NCI-H1048 (cell line): ENCODE data around the gene KIF25.

Experiments used
- DNase-seq: peaks from one replicate; lab custom pipeline; 2025; lab: John Stamatoyannopoulos, UW

The KIF25 gene, protein sequence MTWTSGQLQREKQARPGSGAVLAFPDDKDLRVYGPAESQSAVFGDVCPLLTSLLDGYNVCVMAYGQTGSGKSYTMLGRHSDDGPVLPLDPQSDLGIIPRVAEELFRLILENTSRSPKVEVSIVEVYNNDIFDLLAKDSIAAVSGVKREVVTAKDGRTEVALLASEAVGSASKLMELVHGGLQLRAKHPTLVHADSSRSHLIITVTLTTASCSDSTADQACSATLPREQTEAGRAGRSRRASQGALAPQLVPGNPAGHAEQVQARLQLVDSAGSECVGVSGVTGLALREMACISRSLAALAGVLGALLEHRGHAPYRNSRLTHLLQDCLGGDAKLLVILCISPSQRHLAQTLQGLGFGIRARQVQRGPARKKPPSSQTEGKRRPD

DNA sequence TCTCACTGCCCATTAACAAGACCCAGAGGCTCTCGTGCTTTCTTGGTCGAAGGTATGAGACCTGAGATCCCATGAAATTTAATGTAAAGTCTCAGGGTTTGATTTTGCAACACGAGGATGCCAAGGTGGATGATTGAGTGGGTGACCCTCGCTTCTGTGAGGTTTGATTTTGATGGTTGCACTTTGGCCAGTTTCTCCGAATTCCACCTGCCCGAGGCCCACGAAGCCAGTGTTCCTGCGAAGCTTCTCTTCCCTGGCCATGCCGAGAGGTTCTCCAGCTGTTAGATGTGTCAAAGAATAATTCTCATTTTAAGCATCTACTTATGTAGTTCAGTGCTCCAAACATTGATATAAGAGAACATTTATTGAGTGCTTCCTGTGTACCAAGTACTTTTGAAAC, at the start of gene KIF25:
Gene KIF25 (plus strand): TSS at position 30 of the 400 bp plus-strand sequence. CDS start 31,915 bp downstream, outside the sequence.
- DNase-seq = no peak

- DNase-seq = no peak
These were observed 49.8 kb upstream of the KIF25 start for GRCh38 chr6:167947716-167948115.

DNA sequence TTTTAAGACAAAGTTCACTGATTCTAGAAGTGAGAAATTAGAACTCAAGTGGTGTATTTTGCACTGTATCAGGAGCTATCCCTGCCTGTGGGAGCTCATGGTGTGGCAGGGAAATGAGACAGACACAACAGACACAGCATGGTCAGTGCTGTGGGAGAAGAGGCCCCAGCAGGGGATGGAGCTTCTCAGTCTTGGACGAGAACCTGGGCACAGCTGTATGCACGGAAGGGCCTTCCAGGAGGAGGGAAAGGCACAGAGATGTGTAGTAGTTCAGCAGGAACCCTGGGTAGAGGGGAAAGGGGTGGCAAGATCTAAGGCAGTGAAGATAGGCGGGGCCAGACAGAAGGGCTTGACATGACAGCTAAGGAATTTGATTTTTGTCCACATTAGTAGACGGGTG, 48.8 kb upstream of the KIF25 start:
- DNase-seq = no peak

GRCh38 chr6:167949121-167949684, 48.3 kb upstream of the KIF25 start:
- no peak for DNase-seq

DNA sequence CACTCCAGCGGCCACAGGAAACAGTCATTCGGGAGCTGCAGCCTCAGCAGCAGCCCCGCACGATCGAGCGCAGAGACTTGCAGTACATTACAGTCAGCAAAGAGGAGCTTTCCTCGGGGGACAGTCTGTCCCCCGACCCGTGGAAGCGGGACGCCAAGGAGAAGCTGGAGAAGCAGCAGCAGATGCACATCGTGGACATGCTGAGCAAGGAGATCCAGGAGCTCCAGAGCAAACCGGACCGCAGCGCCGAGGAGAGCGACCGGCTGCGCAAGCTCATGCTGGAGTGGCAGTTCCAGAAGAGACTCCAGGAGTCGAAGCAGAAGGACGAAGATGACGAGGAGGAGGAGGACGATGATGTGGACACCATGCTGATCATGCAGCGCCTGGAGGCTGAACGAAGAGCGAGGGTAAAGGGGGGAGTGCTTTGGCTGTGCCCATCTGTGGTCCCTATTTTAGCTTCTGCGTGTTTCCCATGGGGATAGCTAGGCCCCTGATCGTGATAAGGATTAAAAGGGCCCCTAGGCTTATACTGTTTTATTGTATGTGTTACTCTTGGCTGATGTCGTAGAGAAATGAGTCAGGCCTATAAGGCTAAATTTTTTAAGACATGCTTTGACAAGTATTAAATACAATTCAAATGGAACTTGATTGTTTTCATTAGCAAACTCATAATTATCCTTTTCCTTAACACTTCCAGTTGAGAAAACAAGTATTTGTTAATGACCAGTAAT, 45.5 kb upstream of the KIF25 start:
- DNase-seq = no peak

DNA sequence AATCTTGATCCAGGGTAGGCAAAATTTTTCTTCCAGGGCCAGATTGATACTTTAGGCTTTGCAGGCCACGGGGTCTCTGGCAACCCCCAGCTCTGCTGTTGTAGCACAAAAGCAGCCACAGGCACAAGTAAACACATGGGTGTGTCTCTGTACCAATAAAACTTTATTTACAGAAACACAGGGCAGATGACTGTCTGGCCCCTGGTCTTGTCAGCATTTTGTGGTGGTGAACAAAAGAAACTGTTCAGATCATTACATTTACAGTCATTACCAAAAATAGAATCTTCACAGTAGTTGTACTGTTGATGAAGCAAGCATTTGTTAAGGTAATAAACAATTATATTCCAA, 45.0 kb upstream of the KIF25 start:
- DNase-seq = no peak

GRCh38 chr6:167953551-167953950, 43.9 kb upstream of the KIF25 start:
- DNase-seq = no peak

- DNase-seq = no peak
These were observed 43.3 kb upstream of the KIF25 start for GRCh38 chr6:167954151-167954550.

DNA sequence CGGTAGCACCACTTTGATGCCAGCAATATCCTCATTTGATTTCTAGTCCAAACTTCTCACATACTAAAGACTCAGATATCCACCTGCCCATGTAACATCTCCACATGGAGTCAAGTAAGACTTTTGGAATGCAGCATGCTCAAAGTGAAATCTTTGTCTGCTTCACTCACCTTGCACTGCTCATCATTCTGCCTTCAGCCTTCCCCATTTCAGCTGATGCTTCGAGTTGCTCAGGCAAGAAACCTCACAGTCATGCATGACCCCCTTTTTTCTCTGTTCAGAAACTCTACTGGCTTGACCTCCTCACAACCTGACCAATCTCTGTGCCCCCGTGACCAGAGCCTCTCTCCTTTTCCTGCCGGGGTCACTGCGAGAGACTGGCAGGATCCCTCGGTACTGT, 41.0 kb upstream of the KIF25 start:
- DNase-seq = no peak

- DNase-seq = no peak
These were observed 40.4 kb upstream of the KIF25 start for GRCh38 chr6:167956983-167957492.

GRCh38 chr6:167957626-167958025, 39.8 kb upstream of the KIF25 start:
- no peak for DNase-seq

- DNase-seq = no peak
These were observed 36.9 kb upstream of the KIF25 start for GRCh38 chr6:167960579-167960978.

GRCh38 chr6:167962711-167963110, 34.8 kb upstream of the KIF25 start:
- no peak for DNase-seq

- no peak for DNase-seq
These were observed 33.8 kb upstream of the KIF25 start for GRCh38 chr6:167963589-167964057.

DNA sequence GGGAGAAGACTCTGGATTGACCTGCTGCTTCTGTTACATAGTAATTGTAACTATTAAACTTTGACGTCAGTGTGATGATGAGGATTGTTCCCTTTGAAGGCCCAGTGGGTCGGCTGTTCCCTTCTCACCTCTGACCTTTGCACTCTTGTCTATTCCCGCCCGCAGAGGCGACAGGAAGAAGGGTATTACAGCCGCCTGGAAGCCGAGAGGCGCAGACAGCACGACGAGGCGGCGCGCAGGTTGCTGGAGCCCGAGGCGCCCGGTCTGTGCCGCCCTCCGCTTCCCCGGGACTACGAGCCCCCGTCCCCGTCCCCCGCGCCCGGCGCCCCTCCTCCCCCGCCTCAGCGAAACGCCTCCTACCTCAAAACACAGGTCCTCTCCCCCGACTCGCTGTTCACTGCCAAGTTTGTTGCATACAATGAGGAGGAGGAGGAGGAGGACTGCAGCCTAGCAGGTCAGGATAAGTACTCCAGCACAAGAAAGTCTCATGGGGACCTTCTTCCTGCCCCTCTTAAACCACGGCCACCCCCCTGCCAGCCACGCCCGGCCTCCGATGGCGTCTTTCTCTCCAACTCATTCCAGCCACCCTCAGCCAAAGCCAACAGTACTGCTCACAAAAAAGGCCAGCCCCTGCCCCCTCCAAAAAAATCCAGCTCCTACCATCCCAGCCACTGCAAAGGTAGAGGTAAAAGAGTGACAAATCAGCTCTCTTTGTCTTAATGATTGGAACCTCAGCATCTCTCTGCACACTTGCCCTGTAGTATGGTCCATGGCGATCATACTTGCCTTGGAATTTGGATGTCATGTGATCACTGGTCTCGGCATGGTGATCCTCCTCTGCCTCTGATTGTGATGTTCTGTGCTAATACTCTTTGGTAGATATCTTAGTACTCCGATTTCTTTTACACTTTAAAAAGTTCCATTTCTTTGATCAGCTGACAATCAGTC, 31.6 kb upstream of the KIF25 start:
- DNase-seq = no peak

DNA sequence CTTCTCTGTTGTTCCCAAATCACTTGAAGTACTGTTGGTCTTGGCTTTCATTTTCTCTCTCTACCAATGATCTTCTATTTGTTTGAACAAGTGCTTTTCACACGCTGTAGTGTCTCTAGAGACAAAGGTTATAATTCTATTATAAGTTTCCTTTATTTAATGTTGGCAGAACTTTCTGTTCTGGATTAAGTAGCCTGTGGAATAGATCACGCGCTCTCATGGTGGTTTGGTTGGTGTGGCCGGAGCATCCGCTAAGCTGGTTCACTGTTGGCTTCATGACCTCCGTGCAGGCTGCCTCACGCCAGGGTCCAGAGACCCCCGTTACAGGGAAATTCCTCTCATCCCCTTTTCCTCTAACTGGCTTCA, 30.9 kb upstream of the KIF25 start:
- DNase-seq = no peak

- no peak for DNase-seq
These were observed 29.4 kb upstream of the KIF25 start for GRCh38 chr6:167968091-167968490.

- DNase-seq = no peak
These were observed 27.2 kb upstream of the KIF25 start for GRCh38 chr6:167970230-167970629.

GRCh38 chr6:167972193-167972592, 25.3 kb upstream of the KIF25 start:
- no peak for DNase-seq

- no peak for DNase-seq
These were observed 24.2 kb upstream of the KIF25 start for GRCh38 chr6:167973148-167973885.
